B cell (primary cell): ENCODE results near the gene ZFP36L1.

Experiments used
- CTCF ChIP-seq: fragments of 200-600 bp; IDR thresholded peaks from one replicate; pipeline ENCODE4 v1.8.0; 2022; ENCODE audit warnings: antibody characterized with exemption, mild to moderate bottlenecking
- EZH2 ChIP-seq: IDR thresholded peaks from 2 replicates; pipeline ENCODE4 v1.6.1; 2012; ENCODE audit warnings: borderline replicate concordance, low read depth, mild to moderate bottlenecking, moderate library complexity, low read length; ENCODE audit not compliant: insufficient read depth, poor library complexity, severe bottlenecking

DNA sequence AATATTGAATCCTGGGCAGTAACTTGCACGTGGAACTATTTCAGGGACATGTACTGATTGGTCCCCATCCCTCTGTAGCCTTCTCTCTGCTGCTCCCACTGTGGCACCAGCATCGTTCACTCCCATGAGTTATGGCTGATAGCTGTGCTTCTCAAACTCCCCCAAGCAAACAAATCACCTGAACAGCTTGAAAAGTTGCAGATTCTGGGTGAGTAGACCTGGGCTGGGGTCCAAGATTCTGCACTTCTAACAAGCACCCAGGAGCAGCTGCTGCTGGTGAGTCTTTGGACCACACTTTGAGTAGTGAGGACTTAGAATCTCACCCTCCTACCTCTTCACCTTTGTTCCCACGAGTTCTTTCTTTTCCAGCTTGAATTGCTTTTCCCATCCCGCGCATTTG, 49.4 kb upstream of the ZFP36L1 start:
- TF ChIP-seq CTCF (no peak), EZH2 (no peak)
